Measurements from ENCODE around the gene ACSL3.

The ACSL3 gene

DNA sequence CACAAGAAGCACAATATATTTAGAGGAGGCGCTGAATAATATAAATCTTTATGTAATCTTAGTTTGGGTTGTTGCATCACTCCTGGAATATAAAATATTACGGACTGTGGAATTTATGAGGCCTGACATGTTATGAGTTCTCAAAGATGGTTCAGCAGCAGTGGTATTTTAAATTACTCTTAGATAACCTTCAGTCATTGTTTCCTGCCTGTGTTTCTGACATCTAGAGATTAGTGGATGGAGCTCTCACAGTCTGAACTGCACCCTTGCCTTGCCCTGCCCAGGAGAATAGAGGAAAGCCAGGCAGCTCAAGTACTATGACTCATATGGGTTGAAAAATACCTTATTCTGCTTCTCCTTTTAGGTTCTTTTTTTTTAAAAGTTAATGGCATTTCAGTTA lies 70.0 kb downstream of the ACSL3 start:
- TF ChIP-seq, protein P1, sequence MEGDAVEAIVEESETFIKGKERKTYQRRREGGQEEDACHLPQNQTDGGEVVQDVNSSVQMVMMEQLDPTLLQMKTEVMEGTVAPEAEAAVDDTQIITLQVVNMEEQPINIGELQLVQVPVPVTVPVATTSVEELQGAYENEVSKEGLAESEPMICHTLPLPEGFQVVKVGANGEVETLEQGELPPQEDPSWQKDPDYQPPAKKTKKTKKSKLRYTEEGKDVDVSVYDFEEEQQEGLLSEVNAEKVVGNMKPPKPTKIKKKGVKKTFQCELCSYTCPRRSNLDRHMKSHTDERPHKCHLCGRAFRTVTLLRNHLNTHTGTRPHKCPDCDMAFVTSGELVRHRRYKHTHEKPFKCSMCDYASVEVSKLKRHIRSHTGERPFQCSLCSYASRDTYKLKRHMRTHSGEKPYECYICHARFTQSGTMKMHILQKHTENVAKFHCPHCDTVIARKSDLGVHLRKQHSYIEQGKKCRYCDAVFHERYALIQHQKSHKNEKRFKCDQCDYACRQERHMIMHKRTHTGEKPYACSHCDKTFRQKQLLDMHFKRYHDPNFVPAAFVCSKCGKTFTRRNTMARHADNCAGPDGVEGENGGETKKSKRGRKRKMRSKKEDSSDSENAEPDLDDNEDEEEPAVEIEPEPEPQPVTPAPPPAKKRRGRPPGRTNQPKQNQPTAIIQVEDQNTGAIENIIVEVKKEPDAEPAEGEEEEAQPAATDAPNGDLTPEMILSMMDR (IDR thresholded peaks at IDR 0.05; ENCODE audit: insufficient read depth, low read length) = no peak
- no peak for TF ChIP-seq POLR2AphosphoS5 (IDR thresholded peaks at IDR 0.05; ENCODE audit: low read depth)
- TF ChIP-seq GABPA (IDR thresholded peaks at IDR 0.05; ENCODE audit: low read depth) = no peak
- TF ChIP-seq, protein P2, sequence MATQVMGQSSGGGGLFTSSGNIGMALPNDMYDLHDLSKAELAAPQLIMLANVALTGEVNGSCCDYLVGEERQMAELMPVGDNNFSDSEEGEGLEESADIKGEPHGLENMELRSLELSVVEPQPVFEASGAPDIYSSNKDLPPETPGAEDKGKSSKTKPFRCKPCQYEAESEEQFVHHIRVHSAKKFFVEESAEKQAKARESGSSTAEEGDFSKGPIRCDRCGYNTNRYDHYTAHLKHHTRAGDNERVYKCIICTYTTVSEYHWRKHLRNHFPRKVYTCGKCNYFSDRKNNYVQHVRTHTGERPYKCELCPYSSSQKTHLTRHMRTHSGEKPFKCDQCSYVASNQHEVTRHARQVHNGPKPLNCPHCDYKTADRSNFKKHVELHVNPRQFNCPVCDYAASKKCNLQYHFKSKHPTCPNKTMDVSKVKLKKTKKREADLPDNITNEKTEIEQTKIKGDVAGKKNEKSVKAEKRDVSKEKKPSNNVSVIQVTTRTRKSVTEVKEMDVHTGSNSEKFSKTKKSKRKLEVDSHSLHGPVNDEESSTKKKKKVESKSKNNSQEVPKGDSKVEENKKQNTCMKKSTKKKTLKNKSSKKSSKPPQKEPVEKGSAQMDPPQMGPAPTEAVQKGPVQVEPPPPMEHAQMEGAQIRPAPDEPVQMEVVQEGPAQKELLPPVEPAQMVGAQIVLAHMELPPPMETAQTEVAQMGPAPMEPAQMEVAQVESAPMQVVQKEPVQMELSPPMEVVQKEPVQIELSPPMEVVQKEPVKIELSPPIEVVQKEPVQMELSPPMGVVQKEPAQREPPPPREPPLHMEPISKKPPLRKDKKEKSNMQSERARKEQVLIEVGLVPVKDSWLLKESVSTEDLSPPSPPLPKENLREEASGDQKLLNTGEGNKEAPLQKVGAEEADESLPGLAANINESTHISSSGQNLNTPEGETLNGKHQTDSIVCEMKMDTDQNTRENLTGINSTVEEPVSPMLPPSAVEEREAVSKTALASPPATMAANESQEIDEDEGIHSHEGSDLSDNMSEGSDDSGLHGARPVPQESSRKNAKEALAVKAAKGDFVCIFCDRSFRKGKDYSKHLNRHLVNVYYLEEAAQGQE (IDR thresholded peaks at IDR 0.05; ENCODE audit: insufficient replicate concordance, low read depth) = no peak
- TF ChIP-seq SPI1 (IDR thresholded peaks at IDR 0.05; ENCODE audit: borderline replicate concordance, low read depth) = no peak
- H3K27ac ChIP-seq (replicated peaks) = no peak overlapping the region
- DNase-seq (ENCODE audit: low read depth in 1 of 2, low spot score in 1 of 2) = no peak
- H3K27me3 ChIP-seq (ENCODE audit: insufficient read depth, poor library complexity, severe bottlenecking) = peaks cover 2% of the 10 kb centered on the region
- no peak overlapping the region for H3K4me3 ChIP-seq (replicated peaks; ENCODE audit: insufficient read depth, low read length)

DNA sequence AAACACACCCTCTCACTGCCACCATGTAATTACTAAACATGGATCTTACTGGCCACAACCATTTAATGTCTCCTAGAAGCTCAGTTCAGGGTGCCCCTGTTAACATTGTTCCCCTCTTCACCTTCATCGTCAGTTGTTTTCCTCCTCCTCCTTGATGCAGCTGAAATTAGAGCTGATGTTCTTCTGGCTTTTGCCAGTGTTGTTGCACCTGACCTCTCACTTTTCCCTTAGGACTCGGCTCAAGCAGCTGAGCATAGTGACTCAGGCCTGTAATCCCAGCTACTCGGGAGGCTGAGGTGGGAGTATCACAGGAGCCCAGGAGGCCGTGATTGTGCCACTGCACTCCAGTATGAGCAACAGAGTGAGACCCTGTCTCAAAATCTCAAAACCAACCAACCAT lies 70.8 kb downstream of the ACSL3 start:
- DNase-seq (ENCODE audit: low read depth in 1 of 2, low spot score in 1 of 2) = no peak
- Histone ChIP-seq H3K4me3 (replicated peaks; ENCODE audit: insufficient read depth, low read length) (no peak overlapping the region), H3K27me3 (ENCODE audit: insufficient read depth, poor library complexity, severe bottlenecking) (peaks cover 2% of the 10 kb centered on the region), H3K27ac (replicated peaks) (no peak overlapping the region)
- TF ChIP-seq GABPA (IDR thresholded peaks at IDR 0.05; ENCODE audit: low read depth) = no peak
- TF ChIP-seq, protein P2 (IDR thresholded peaks at IDR 0.05; ENCODE audit: insufficient replicate concordance, low read depth) = no peak
- TF ChIP-seq POLR2AphosphoS5 (IDR thresholded peaks at IDR 0.05; ENCODE audit: low read depth) = no peak
- TF ChIP-seq, protein P1 (IDR thresholded peaks at IDR 0.05; ENCODE audit: insufficient read depth, low read length) = no peak
- no peak for TF ChIP-seq SPI1 (IDR thresholded peaks at IDR 0.05; ENCODE audit: borderline replicate concordance, low read depth)

DNA sequence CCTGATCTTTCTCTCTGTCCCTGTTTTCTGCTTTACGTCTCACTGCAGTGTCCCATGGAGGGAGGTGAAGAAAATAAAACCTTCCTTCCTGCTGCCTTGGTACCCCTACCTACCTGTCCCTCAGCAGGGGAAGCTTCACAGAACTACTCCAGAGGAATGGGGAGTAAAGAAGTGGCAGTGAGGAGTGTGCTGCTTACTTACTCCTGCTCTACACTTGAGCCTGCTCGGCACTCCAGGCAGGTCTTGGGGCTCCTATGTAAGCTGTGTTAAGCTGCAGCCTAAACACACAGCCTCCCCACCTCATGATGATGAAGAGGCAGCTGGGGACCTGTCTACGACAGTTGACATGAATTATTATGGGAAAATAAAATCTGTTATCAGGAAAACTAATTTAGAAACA lies 72.6 kb downstream of the ACSL3 start:
- no peak overlapping the region for H3K27ac ChIP-seq (replicated peaks)
- DNase-seq (ENCODE audit: low read depth in 1 of 2, low spot score in 1 of 2) = no peak
- peaks cover 2% of the 10 kb centered on the region for H3K27me3 ChIP-seq (ENCODE audit: insufficient read depth, poor library complexity, severe bottlenecking)
- TF ChIP-seq, protein P2 (IDR thresholded peaks at IDR 0.05; ENCODE audit: insufficient replicate concordance, low read depth) = no peak
- TF ChIP-seq SPI1 (IDR thresholded peaks at IDR 0.05; ENCODE audit: borderline replicate concordance, low read depth) = no peak
- TF ChIP-seq, protein P1 (IDR thresholded peaks at IDR 0.05; ENCODE audit: insufficient read depth, low read length) = no peak
- TF ChIP-seq POLR2AphosphoS5 (IDR thresholded peaks at IDR 0.05; ENCODE audit: low read depth) = no peak
- no peak for TF ChIP-seq GABPA (IDR thresholded peaks at IDR 0.05; ENCODE audit: low read depth)
- H3K4me3 ChIP-seq (replicated peaks; ENCODE audit: insufficient read depth, low read length) = no peak overlapping the region
